Left lung (tissue), 10 donors: ENCODE data around the gene TRPM2. TPM values are rescaled to one million over a fixed set of nuclear protein-coding genes. Genes with fewer than 3 reads are reported as not detected.

Experiments used
- ATAC-seq: fragments of 200-7000 bp; cut with Tn5 transposase; one replicate; pipeline ENCODE4 v1.9.1; 2020; ENCODE audit warnings: moderate library complexity
- DNase-seq, 4 donors: peaks; one replicate each; pipeline ENCODE4 v3.0.0-alpha.2; 2013 to 2020
- H3K27ac ChIP-seq, 2 donors: fragments of 200-600 bp; sonication (generic) in 1 of 2; one replicate each; pipeline versions ENCODE4 v1.5.0 to v1.8.0; 2020 to 2021
- H3K27me3 ChIP-seq, 2 donors: fragments of 200-600 bp; sonication (generic) in 1 of 2; one replicate each; pipeline versions ENCODE4 v1.5.0 to v1.8.0; 2020 to 2021
- H3K36me3 ChIP-seq, 2 donors: fragments of 200-600 bp; sonication (generic) in 1 of 2; one replicate each; pipeline versions ENCODE4 v1.5.0 to v1.8.0; 2020 to 2021
- H3K4me1 ChIP-seq, 2 donors: fragments of 200-600 bp; one replicate each; pipeline ENCODE4 v1.8.0; 2021
- H3K4me3 ChIP-seq, 2 donors: fragments of 200-600 bp; sonication (generic) in 1 of 2; one replicate each; pipeline versions ENCODE4 v1.5.0 to v1.8.0; 2020 to 2021; ENCODE audit warnings: mild to moderate bottlenecking in 1 of 2
- H3K9me3 ChIP-seq, 2 donors: fragments of 200-600 bp; sonication (generic) in 1 of 2; one replicate each; pipeline versions ENCODE4 v1.5.0 to v1.8.0; 2020 to 2021
- intact Hi-C, 2 donors: fragments of 100-400 bp; cut with DNase I; formaldehyde crosslinking; loops; one replicate each; pipeline versions ENCODE4 v1.11.2 to v1.14.2; 2022
- polyA plus RNA-seq, 6 donors: library from polyadenylated mRNA; unstranded; fragments of 120-200 nt; gene quantifications; one replicate each; pipeline ENCODE4 v1.2.1, GENCODE V29; 2013; ENCODE audit not compliant: insufficient read length in 6 of 6
- total RNA-seq, 2 donors: library from RNA; stranded (reverse); fragmentation: NEBNext Ultra II Directional; extraction: Animal tissue kit (Norgen Biotek cat#: 25700); gene quantifications; one replicate each; pipeline ENCODE4 v1.2.1, GENCODE V29; 2021
- TF ChIP-seq, protein P1 (sequence below), 2 donors: fragments of 200-600 bp; sonication (generic) in 1 of 2; IDR thresholded peaks; one replicate each; pipeline versions ENCODE4 v1.5.0 to v1.8.0; 2021; ENCODE audit warnings: antibody characterized with exemption in 2 of 2
- donor health status: DM: no; HTN: yes; CAD: no.
- donor health status: DM: no; HTN: no; CAD: no.

TRPM2 gene
- total and polyA plus RNA-seq, 8 donors: 1.2 to 25.6 (median 1.6) TPM

- ATAC-seq: no peak
- peaks cover 0 to under 1% of the 10 kb centered on the region in 2 donors for H3K4me1 ChIP-seq
- no peaks in the 10 kb centered on the region for H3K27me3 ChIP-seq
- TF ChIP-seq, protein P1, sequence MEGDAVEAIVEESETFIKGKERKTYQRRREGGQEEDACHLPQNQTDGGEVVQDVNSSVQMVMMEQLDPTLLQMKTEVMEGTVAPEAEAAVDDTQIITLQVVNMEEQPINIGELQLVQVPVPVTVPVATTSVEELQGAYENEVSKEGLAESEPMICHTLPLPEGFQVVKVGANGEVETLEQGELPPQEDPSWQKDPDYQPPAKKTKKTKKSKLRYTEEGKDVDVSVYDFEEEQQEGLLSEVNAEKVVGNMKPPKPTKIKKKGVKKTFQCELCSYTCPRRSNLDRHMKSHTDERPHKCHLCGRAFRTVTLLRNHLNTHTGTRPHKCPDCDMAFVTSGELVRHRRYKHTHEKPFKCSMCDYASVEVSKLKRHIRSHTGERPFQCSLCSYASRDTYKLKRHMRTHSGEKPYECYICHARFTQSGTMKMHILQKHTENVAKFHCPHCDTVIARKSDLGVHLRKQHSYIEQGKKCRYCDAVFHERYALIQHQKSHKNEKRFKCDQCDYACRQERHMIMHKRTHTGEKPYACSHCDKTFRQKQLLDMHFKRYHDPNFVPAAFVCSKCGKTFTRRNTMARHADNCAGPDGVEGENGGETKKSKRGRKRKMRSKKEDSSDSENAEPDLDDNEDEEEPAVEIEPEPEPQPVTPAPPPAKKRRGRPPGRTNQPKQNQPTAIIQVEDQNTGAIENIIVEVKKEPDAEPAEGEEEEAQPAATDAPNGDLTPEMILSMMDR (IDR thresholded peaks at IDR 0.05): no peak
- peak in 1 of 4 donors; percentile 71 for DNase-seq
- H3K4me3 ChIP-seq: no peak overlapping the region
- intact Hi-C loops: no loop called here
- no peak overlapping the region for H3K27ac ChIP-seq
- H3K9me3 ChIP-seq: no peaks in the 10 kb centered on the region
- H3K36me3 ChIP-seq: peaks cover 0 to 100% of the 10 kb centered on the region in 2 donors
These were observed 31.5 kb upstream of the TRPM2 start for GRCh38 chr21:44321846-44322450.

- no peak for ATAC-seq
- intact Hi-C loops: no loop called here
- TF ChIP-seq, protein P1 (IDR thresholded peaks at IDR 0.05): no peak
- no peak overlapping the region for H3K27ac ChIP-seq
- no peaks in the 10 kb centered on the region for H3K9me3 ChIP-seq
- H3K4me1 ChIP-seq: peaks cover 0 to 4% of the 10 kb centered on the region in 2 donors
- peak in 1 of 4 donors; percentile 74 for DNase-seq
- no peak overlapping the region for H3K4me3 ChIP-seq
- no peaks in the 10 kb centered on the region for H3K27me3 ChIP-seq
- H3K36me3 ChIP-seq: peaks cover 0 to 100% of the 10 kb centered on the region in 2 donors
These were observed 30.6 kb upstream of the TRPM2 start for GRCh38 chr21:44322621-44323325.

- no peak overlapping the region for H3K4me3 ChIP-seq
- ATAC-seq (no peak), DNase-seq (peak in 1 of 4 donors; percentile 72)
- intact Hi-C loops: no loop called here
- H3K27ac ChIP-seq: no peak overlapping the region
- H3K27me3 ChIP-seq: no peaks in the 10 kb centered on the region
- H3K36me3 ChIP-seq: peaks cover 0 to 98% of the 10 kb centered on the region in 2 donors
- H3K9me3 ChIP-seq: no peaks in the 10 kb centered on the region
- H3K4me1 ChIP-seq: peaks cover 0 to 4% of the 10 kb centered on the region in 2 donors
- TF ChIP-seq, protein P1 (IDR thresholded peaks at IDR 0.05): no peak
These were observed 29.8 kb upstream of the TRPM2 start for GRCh38 chr21:44323591-44323990.

DNA sequence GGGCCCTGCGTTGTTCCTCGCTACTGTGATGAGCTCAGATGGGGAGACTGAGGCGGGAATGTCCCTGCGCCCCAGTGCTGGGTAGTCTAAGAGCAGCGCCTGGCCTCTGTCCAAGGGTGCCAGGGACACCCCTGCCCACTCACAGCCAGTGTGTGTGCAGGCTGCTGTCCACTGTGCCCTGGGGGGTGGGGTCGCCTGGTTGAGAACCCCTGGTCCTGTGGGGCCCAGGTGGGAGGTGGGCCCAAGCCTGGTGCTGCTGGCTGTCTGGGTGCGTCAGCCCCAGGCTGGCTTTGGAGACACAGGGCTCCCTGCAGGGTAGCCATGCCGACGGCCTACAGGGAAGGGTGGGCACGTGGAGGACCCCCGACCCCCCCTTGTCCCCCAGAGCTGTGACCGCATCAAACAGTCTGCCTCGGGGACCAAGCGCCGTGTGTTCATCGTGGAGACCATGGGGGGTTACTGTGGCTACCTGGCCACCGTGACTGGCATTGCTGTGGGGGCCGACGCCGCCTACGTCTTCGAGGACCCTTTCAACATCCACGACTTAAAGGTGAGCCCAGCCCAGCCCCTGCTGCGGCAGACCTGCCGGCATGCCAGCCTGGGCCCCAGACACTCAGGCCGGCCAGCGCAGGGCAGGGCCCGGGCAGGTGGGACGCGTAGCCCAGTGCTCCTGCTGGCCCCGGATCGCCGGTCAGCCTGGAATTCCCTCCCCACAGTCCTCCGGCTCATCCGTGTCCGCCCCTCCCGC lies 29.1 kb upstream of the TRPM2 start:
- H3K36me3 ChIP-seq: peaks cover 0 to 91% of the 10 kb centered on the region in 2 donors
- peaks cover 0 to 4% of the 10 kb centered on the region in 2 donors for H3K4me1 ChIP-seq
- H3K27ac ChIP-seq: no peak overlapping the region
- intact Hi-C loops: no loop called here
- TF ChIP-seq, protein P1 (IDR thresholded peaks at IDR 0.05): no peak
- DNase-seq (peak in 1 of 4 donors; percentile 54), ATAC-seq (no peak)
- no peaks in the 10 kb centered on the region for H3K9me3 ChIP-seq
- H3K27me3 ChIP-seq: no peaks in the 10 kb centered on the region
- H3K4me3 ChIP-seq: no peak overlapping the region

DNA sequence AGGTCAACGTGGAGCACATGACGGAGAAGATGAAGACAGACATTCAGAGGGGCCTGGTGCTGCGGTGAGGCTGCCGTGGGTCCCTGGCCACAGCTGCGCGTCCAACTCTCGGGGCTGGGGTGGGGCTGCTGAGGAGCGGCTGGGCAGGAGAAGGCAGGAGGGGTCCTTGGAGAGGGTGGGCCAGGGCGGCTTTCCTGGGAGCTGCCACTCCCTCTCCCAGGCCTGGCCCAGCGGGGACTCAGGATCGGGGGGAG lies 28.6 kb upstream of the TRPM2 start:
- TF ChIP-seq, protein P1 (IDR thresholded peaks at IDR 0.05): no peak
- H3K36me3 ChIP-seq: peaks cover 0 to 86% of the 10 kb centered on the region in 2 donors
- DNase-seq: peak in 1 of 4 donors; percentile 76

More for the DNA sequence above, 28.6 kb upstream of the TRPM2 start:
- intact Hi-C loops: no loop called here
- H3K27ac ChIP-seq: no peak overlapping the region
- H3K27me3 ChIP-seq: no peaks in the 10 kb centered on the region
- H3K4me3 ChIP-seq: no peak overlapping the region
- no peaks in the 10 kb centered on the region for H3K9me3 ChIP-seq
- no peak for ATAC-seq
- H3K4me1 ChIP-seq: peaks cover 0 to 4% of the 10 kb centered on the region in 2 donors
